ENCODE data around the gene CT45A10. TPM values are rescaled to one million over a fixed set of nuclear protein-coding genes. Genes with fewer than 3 reads are reported as not detected.

CT45A10 gene
- total and polyA plus RNA-seq, 10 of the 15 experiments (the other 5 are each of a cell fraction or from before 2014, with no cell fraction given) = not detected

Other genes starting within 250 kb of the CT45A10 start
Only the 7 nearest of the 11 such genes appear.
- gene CT45A6, start 90.7 kb downstream of the CT45A10 start, total RNA-seq (2014; rRNA removed) = not detected in 2 replicates
- not detected in 2 replicates for gene CT45A6, start 90.7 kb downstream of the CT45A10 start, total RNA-seq (2014; rRNA removed; fragmentation: Illumina TruSeq; extraction: Trizol)
- gene CT45A6, start 90.7 kb downstream of the CT45A10 start, total RNA-seq (2021) = not detected in 2 replicates
- 0.27 and 0.46 TPM in 2 replicates for gene CT45A6, start 90.7 kb downstream of the CT45A10 start, polyA plus RNA-seq (2011; rRNA removed)
- not detected in 2 replicates for gene CT45A6, start 90.7 kb downstream of the CT45A10 start, polyA plus RNA-seq (2014; fragmentation: Illumina TruSeq; extraction: Trizol)
- gene CT45A6, start 90.7 kb downstream of the CT45A10 start, polyA plus RNA-seq (2014; fragmentation: Nextera tagmentation; extraction: Ambion mirVana) = not detected
- gene CT45A6, start 90.7 kb downstream of the CT45A10 start, polyA plus RNA-seq (2014; rRNA removed) = not detected in 2 replicates
- not detected for gene CT45A6, start 90.7 kb downstream of the CT45A10 start, polyA plus RNA-seq (2016; fragmentation: Nextera tagmentation; extraction: Ambion mirVana)
- gene CT45A2, start 73.4 kb downstream of the CT45A10 start, total RNA-seq (2014; rRNA removed) = not detected in 2 replicates
- gene CT45A2, start 73.4 kb downstream of the CT45A10 start, total RNA-seq (2014; rRNA removed; fragmentation: Illumina TruSeq; extraction: Trizol) = not detected in 2 replicates
- not detected in 2 replicates for gene CT45A2, start 73.4 kb downstream of the CT45A10 start, total RNA-seq (2021)
- gene CT45A2, start 73.4 kb downstream of the CT45A10 start, polyA plus RNA-seq (2011; rRNA removed) = not detected in 2 replicates
- not detected in 2 replicates for gene CT45A2, start 73.4 kb downstream of the CT45A10 start, polyA plus RNA-seq (2014; fragmentation: Illumina TruSeq; extraction: Trizol)
- gene CT45A2, start 73.4 kb downstream of the CT45A10 start, polyA plus RNA-seq (2014; fragmentation: Nextera tagmentation; extraction: Ambion mirVana) = not detected
- not detected in 2 replicates for gene CT45A2, start 73.4 kb downstream of the CT45A10 start, polyA plus RNA-seq (2014; rRNA removed)
- not detected for gene CT45A2, start 73.4 kb downstream of the CT45A10 start, polyA plus RNA-seq (2016; fragmentation: Nextera tagmentation; extraction: Ambion mirVana)
- gene CT45A7, start 56.2 kb downstream of the CT45A10 start, total RNA-seq (2014; rRNA removed) = not detected in 2 replicates
- not detected in 2 replicates for gene CT45A7, start 56.2 kb downstream of the CT45A10 start, total RNA-seq (2014; rRNA removed; fragmentation: Illumina TruSeq; extraction: Trizol)
- not detected in 2 replicates for gene CT45A7, start 56.2 kb downstream of the CT45A10 start, total RNA-seq (2021)
- not detected in 2 replicates for gene CT45A7, start 56.2 kb downstream of the CT45A10 start, polyA plus RNA-seq (2011; rRNA removed)
- not detected in 2 replicates for gene CT45A7, start 56.2 kb downstream of the CT45A10 start, polyA plus RNA-seq (2014; fragmentation: Illumina TruSeq; extraction: Trizol)
- not detected for gene CT45A7, start 56.2 kb downstream of the CT45A10 start, polyA plus RNA-seq (2014; fragmentation: Nextera tagmentation; extraction: Ambion mirVana)
- gene CT45A7, start 56.2 kb downstream of the CT45A10 start, polyA plus RNA-seq (2014; rRNA removed) = not detected in 2 replicates
- gene CT45A7, start 56.2 kb downstream of the CT45A10 start, polyA plus RNA-seq (2016; fragmentation: Nextera tagmentation; extraction: Ambion mirVana) = not detected
- gene CT45A8, start 38.9 kb downstream of the CT45A10 start, total RNA-seq (2014; rRNA removed) = not detected in 2 replicates
- gene CT45A8, start 38.9 kb downstream of the CT45A10 start, total RNA-seq (2014; rRNA removed; fragmentation: Illumina TruSeq; extraction: Trizol) = not detected in 2 replicates
- gene CT45A8, start 38.9 kb downstream of the CT45A10 start, total RNA-seq (2021) = not detected in 2 replicates
- not detected in 2 replicates for gene CT45A8, start 38.9 kb downstream of the CT45A10 start, polyA plus RNA-seq (2011; rRNA removed)
- gene CT45A8, start 38.9 kb downstream of the CT45A10 start, polyA plus RNA-seq (2014; fragmentation: Illumina TruSeq; extraction: Trizol) = not detected in 2 replicates
- gene CT45A8, start 38.9 kb downstream of the CT45A10 start, polyA plus RNA-seq (2014; fragmentation: Nextera tagmentation; extraction: Ambion mirVana) = not detected
- gene CT45A8, start 38.9 kb downstream of the CT45A10 start, polyA plus RNA-seq (2014; rRNA removed) = not detected in 2 replicates
- not detected for gene CT45A8, start 38.9 kb downstream of the CT45A10 start, polyA plus RNA-seq (2016; fragmentation: Nextera tagmentation; extraction: Ambion mirVana)
- gene CT45A9, start 21.6 kb downstream of the CT45A10 start, total RNA-seq (2014; rRNA removed) = not detected in 2 replicates
- gene CT45A9, start 21.6 kb downstream of the CT45A10 start, total RNA-seq (2014; rRNA removed; fragmentation: Illumina TruSeq; extraction: Trizol) = not detected in 2 replicates
- gene CT45A9, start 21.6 kb downstream of the CT45A10 start, total RNA-seq (2021) = not detected in 2 replicates
- gene CT45A9, start 21.6 kb downstream of the CT45A10 start, polyA plus RNA-seq (2011; rRNA removed) = not detected in 2 replicates
- not detected in 2 replicates for gene CT45A9, start 21.6 kb downstream of the CT45A10 start, polyA plus RNA-seq (2014; fragmentation: Illumina TruSeq; extraction: Trizol)
- gene CT45A9, start 21.6 kb downstream of the CT45A10 start, polyA plus RNA-seq (2014; fragmentation: Nextera tagmentation; extraction: Ambion mirVana) = not detected
- not detected in 2 replicates for gene CT45A9, start 21.6 kb downstream of the CT45A10 start, polyA plus RNA-seq (2014; rRNA removed)
- gene CT45A9, start 21.6 kb downstream of the CT45A10 start, polyA plus RNA-seq (2016; fragmentation: Nextera tagmentation; extraction: Ambion mirVana) = not detected
- not detected in 2 replicates for gene SAGE1, start 272 bp upstream of the CT45A10 start, total RNA-seq (2014; rRNA removed)
- gene SAGE1, start 272 bp upstream of the CT45A10 start, total RNA-seq (2014; rRNA removed; fragmentation: Illumina TruSeq; extraction: Trizol) = not detected in 2 replicates
- 0.08 TPM in 1 of 2 replicates, not detected in the other for gene SAGE1, start 272 bp upstream of the CT45A10 start, total RNA-seq (2021)
- gene SAGE1, start 272 bp upstream of the CT45A10 start, polyA plus RNA-seq (2011; rRNA removed) = 0.03 TPM in 1 of 2 replicates, not detected in the other
- not detected in 2 replicates for gene SAGE1, start 272 bp upstream of the CT45A10 start, polyA plus RNA-seq (2014; fragmentation: Illumina TruSeq; extraction: Trizol)
- not detected for gene SAGE1, start 272 bp upstream of the CT45A10 start, polyA plus RNA-seq (2014; fragmentation: Nextera tagmentation; extraction: Ambion mirVana)
- gene SAGE1, start 272 bp upstream of the CT45A10 start, polyA plus RNA-seq (2014; rRNA removed) = not detected in 2 replicates
- not detected for gene SAGE1, start 272 bp upstream of the CT45A10 start, polyA plus RNA-seq (2016; fragmentation: Nextera tagmentation; extraction: Ambion mirVana)
- 8.8 and 10.9 TPM in 2 replicates for gene MMGT1, start 80.5 kb upstream of the CT45A10 start, total RNA-seq (2014; rRNA removed)
- 13.9 and 14.0 TPM in 2 replicates for gene MMGT1, start 80.5 kb upstream of the CT45A10 start, total RNA-seq (2014; rRNA removed; fragmentation: Illumina TruSeq; extraction: Trizol)
- gene MMGT1, start 80.5 kb upstream of the CT45A10 start, total RNA-seq (2021) = 15.9 and 16.6 TPM in 2 replicates
- gene MMGT1, start 80.5 kb upstream of the CT45A10 start, polyA plus RNA-seq (2011; rRNA removed) = 14.2 and 21.7 TPM in 2 replicates
- 13.3 and 16.9 TPM in 2 replicates for gene MMGT1, start 80.5 kb upstream of the CT45A10 start, polyA plus RNA-seq (2014; fragmentation: Illumina TruSeq; extraction: Trizol)
- gene MMGT1, start 80.5 kb upstream of the CT45A10 start, polyA plus RNA-seq (2014; fragmentation: Nextera tagmentation; extraction: Ambion mirVana) = 1 to 10 TPM; 9.3 to 9.5 TPM
- gene MMGT1, start 80.5 kb upstream of the CT45A10 start, polyA plus RNA-seq (2014; rRNA removed) = 7.9 and 9.3 TPM in 2 replicates
- gene MMGT1, start 80.5 kb upstream of the CT45A10 start, polyA plus RNA-seq (2016; fragmentation: Nextera tagmentation; extraction: Ambion mirVana) = 10 to 100 TPM; 16.8 to 19.2 TPM